ENCODE measurements around the gene EXOSC10. TPM values are rescaled to one million over a fixed set of nuclear protein-coding genes. Genes with fewer than 3 reads are reported as not detected.
"Not testable (repeated sequence)": the region's sequence is repeated elsewhere in the genome, so short reads cannot be mapped to it uniquely, and the experiment has no call there.

Gene EXOSC10
- polyA plus RNA-seq, 1 donor from 2014 or later: 115 TPM

- no peak overlapping the region for H2AFZ ChIP-seq (ENCODE audit: low read depth, low read length)
- H3K27me3 ChIP-seq (ENCODE audit: insufficient read depth, low read depth, low read length): no peaks in the 10 kb centered on the region
- no peak overlapping the region for H3K4me3 ChIP-seq (ENCODE audit: low read length)
- H3K4me2 ChIP-seq (ENCODE audit: low read length): no peak overlapping the region
- no peaks in the 10 kb centered on the region for H3K9me3 ChIP-seq (ENCODE audit: low read length)
- no peaks in the 10 kb centered on the region for H3K79me2 ChIP-seq (replicated peaks; ENCODE audit: insufficient read depth, low read length)
- TF ChIP-seq CTCF (IDR thresholded peaks at IDR 0.05; ENCODE audit: poor library complexity, severe bottlenecking) (no peak), MXI1 (conservative IDR thresholded peaks at IDR 0.05; ENCODE audit: poor library complexity, severe bottlenecking) (no peak), POLR2AphosphoS5 (IDR thresholded peaks at IDR 0.05) (no peak), RAD21 (conservative IDR thresholded peaks at IDR 0.05) (no peak), SMC3 (conservative IDR thresholded peaks at IDR 0.05; ENCODE audit: poor library complexity) (no peak), TAF1 (IDR thresholded peaks at IDR 0.05; ENCODE audit: low read depth) (no peak)
- H3K36me3 ChIP-seq (ENCODE audit: insufficient read depth, low read length): peaks cover 15% of the 10 kb centered on the region
- no peak overlapping the region for H3K27ac ChIP-seq (ENCODE audit: low read length)
- no peaks in the 10 kb centered on the region for H3K9me2 ChIP-seq (ENCODE audit: insufficient read depth, low read length)
- H3F3A ChIP-seq (ENCODE audit: insufficient read depth, low read length, poor library complexity, severe bottlenecking): no peaks in the 10 kb centered on the region
- H3K9ac ChIP-seq (ENCODE audit: low read length): no peak overlapping the region
- no peaks in the 10 kb centered on the region for H4K20me1 ChIP-seq (ENCODE audit: insufficient read depth)
Observed at GRCh38 chr1:11065796-11066195, 33.9 kb downstream of the EXOSC10 start.

- Histone ChIP-seq H3F3A (ENCODE audit: insufficient read depth, low read length, poor library complexity, severe bottlenecking) (no peaks in the 10 kb centered on the region), H3K36me3 (ENCODE audit: insufficient read depth, low read length) (peaks cover 15% of the 10 kb centered on the region), H4K20me1 (ENCODE audit: insufficient read depth) (no peaks in the 10 kb centered on the region), H3K9me3 (ENCODE audit: low read length) (no peaks in the 10 kb centered on the region), H3K9ac (ENCODE audit: low read length) (no peak overlapping the region), H3K79me2 (replicated peaks; ENCODE audit: insufficient read depth, low read length) (no peaks in the 10 kb centered on the region), H3K4me2 (ENCODE audit: low read length) (no peak overlapping the region), H3K9me2 (ENCODE audit: insufficient read depth, low read length) (no peaks in the 10 kb centered on the region), H3K4me3 (ENCODE audit: low read length) (no peak overlapping the region), H3K27ac (ENCODE audit: low read length) (no peak overlapping the region), H2AFZ (ENCODE audit: low read depth, low read length) (no peak overlapping the region), H3K27me3 (ENCODE audit: insufficient read depth, low read depth, low read length) (no peaks in the 10 kb centered on the region)
- TF ChIP-seq POLR2AphosphoS5 (IDR thresholded peaks at IDR 0.05): no peak
- TF ChIP-seq CTCF (IDR thresholded peaks at IDR 0.05; ENCODE audit: poor library complexity, severe bottlenecking): no peak
- no peak for TF ChIP-seq EP300 (conservative IDR thresholded peaks at IDR 0.05; ENCODE audit: poor library complexity, severe bottlenecking)
- no peak for TF ChIP-seq RAD21 (conservative IDR thresholded peaks at IDR 0.05)
- no peak for TF ChIP-seq SMC3 (conservative IDR thresholded peaks at IDR 0.05; ENCODE audit: poor library complexity)
- no peak for TF ChIP-seq TAF1 (IDR thresholded peaks at IDR 0.05; ENCODE audit: low read depth)
- no peak for TF ChIP-seq MXI1 (conservative IDR thresholded peaks at IDR 0.05; ENCODE audit: poor library complexity, severe bottlenecking)
- TF ChIP-seq REST (IDR thresholded peaks at IDR 0.05; ENCODE audit: borderline replicate concordance): no peak
- TF ChIP-seq EZH2 (IDR thresholded peaks at IDR 0.05; ENCODE audit: borderline replicate concordance, insufficient read depth, low read length, poor library complexity, severe bottlenecking): no peak
Observed at GRCh38 chr1:11064942-11065341, 34.7 kb downstream of the EXOSC10 start.

- H3K4me3 ChIP-seq (ENCODE audit: low read length); H3K9me3 ChIP-seq (ENCODE audit: low read length); H3K9me2 ChIP-seq (ENCODE audit: insufficient read depth, low read length); H3K9ac ChIP-seq (ENCODE audit: low read length); H3K27me3 ChIP-seq (ENCODE audit: insufficient read depth, low read depth, low read length); H4K20me1 ChIP-seq (ENCODE audit: insufficient read depth); H2AFZ ChIP-seq (ENCODE audit: low read depth, low read length); H3K27ac ChIP-seq (ENCODE audit: low read length); H3F3A ChIP-seq (ENCODE audit: insufficient read depth, low read length, poor library complexity, severe bottlenecking); H3K4me2 ChIP-seq (ENCODE audit: low read length); H3K79me2 ChIP-seq (replicated peaks; ENCODE audit: insufficient read depth, low read length): not testable (repeated sequence)
- H3K36me3 ChIP-seq (ENCODE audit: insufficient read depth, low read length): peaks cover 15% of the 10 kb centered on the region
Observed at GRCh38 chr1:11063937-11064537, 35.6 kb downstream of the EXOSC10 start.
